ENCODE measurements around the gene CLDN20.
"Not testable (repeated sequence)": the region's sequence is repeated elsewhere in the genome, so short reads cannot be mapped to it uniquely, and the experiment has no call there.

CLDN20 gene

DNA sequence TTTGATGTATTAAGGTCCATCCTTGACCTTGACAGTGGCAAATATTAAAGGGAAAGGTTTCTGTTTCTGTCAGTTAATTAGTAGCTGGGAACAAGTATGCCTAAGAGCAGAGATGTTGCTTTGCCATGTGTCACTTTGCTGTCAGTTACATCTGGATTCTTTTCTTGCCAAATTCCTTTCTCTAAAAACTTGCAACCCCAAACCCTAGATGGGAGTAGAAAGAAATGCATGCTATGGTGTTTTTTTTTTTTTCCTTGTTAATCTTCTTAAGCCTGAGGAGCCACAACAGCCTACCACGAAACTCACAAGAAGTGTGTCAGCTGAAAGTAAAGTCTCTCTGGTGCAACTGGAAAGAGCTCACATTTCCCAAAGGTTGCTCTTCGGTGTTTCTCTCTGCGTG lies 18.0 kb upstream of the CLDN20 start:
- no peak for DNase-seq (ENCODE audit: low read depth)

DNA sequence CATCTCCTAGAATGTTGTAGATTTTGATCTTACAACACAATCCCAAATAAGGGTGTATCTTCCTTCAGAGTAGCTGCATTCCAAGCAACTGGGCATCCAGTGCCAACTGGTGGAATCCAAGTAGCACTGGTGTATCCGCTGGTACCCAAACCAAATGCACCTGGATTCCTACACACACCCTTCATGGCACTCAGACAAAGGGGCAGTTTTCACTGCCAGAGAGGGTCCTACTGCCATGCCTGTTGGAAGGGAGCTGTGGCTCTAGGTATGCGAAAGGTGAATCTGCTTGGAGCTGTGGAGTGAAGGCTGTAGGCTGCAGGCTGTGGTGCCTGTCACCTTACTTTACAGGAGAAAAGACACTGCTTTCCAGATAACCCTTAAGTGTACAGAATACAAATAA lies 17.0 kb upstream of the CLDN20 start:
- no peak for DNase-seq (ENCODE audit: low read depth)

DNA sequence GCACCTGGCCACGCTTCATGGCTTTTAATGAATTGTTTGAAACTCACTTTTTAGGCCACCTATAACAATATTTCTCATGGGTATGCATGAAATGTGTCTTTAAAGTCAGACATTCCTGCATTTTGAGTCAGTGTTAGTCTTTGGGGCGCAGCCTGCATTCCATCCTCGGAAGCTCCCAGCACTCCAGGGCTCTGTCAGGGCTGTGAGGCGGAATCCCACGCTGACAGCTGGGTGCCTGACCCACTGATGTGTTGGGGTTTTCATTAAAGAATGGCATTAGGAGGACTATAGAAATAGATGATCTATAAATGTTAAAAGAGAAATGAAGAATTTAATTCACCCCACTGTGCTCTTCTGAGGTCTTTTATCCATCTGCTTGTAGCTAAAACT lies 16.2 kb upstream of the CLDN20 start:
- DNase-seq (ENCODE audit: low read depth), result no peak

DNA sequence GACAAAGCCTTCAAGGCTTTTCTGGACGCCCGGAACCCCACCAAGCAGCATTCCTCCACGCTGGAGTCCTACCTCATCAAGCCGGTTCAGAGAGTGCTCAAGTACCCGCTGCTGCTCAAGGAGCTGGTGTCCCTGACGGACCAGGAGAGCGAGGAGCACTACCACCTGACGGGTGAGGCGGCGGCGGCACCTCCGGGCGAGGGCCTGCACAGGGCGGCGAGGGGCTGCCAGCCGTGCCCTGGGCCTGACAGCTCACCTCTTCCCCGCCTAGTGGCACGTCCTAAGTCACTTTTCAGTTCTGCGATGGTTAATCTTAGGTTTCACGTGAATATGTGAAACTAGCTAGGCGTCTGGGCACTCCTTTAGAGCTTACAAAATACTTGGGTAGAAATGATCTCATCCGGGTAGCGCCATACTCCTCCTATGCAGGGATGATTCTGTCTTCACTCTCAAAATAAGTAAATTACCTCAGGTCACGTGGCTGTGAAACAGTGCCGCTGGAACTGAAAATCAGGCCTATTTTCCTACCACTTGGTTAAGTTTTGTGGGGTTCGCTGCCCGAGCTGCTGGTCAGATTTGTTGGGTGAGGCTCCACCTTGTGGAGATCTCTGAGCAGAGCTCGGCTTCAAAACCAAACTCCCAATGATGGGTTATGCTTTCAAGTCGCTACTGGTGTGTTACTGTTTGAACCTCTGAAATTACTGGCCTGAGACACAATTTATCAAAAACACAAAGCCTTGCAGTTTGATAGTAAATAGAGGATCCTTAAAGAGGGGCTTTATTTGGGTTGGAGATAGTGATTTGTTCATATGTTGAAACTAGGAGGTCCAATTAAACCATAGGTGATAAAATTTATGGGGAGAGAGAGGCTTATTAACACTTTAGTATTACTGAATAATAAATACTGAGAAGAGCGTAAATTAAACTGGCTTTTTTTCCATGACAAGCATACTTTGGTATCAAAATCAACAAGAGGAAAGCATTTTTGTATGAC lies 15.5 kb upstream of the CLDN20 start:
- DNase-seq (ENCODE audit: low read depth), result no peak

DNA sequence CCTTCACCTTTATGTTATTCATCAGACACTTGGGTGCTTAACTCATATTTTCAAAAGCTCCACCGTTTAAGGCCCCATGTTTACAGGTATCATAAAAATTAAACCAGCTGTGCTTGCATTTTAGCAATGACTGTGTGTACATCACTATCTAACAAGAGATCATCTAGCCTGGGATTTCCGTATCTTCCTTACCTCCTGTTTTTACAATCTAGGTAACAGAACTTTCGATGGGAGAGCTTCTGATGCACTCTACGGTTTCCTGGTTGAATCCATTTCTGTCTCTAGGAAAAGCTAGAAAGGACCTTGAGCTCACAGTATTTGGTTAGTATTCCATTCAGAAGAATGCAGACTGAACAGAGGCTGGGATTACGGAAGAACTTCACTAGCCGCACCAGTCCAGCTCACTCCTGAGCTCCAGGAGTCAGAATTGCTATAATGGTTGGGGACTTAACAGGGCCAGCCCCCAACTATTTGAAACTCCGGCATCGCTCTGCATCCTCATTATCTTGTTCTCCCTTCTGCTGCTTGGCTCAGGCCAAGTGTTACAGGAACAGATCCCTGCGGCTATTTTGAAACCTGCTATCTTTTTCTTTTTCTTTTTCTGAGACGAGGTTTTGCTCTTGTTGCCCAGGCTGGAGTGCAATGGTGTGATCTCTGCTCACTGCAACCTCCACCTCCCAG lies 13.0 kb upstream of the CLDN20 start:
- no peak for DNase-seq (ENCODE audit: low read depth)

DNA sequence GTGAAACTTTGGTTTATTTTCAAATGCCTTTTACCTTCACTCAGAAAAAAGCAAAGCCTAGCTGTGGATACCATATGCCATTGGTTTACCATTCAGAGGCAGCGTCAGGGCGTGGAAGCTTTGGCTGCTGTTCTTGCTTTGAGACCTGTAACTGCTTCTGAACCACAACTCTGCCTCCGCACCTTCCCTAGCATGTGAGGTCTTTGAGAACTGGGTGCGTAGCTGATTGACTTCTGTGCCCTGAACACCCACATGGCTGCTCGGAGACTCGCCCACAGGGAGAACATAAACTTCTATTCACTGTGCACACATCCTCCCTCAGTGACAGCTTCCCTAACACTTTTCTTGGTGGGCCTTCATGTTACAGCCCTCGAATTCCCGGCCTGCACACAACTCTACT lies 11.2 kb upstream of the CLDN20 start:
- no peak for DNase-seq (ENCODE audit: low read depth)

DNA sequence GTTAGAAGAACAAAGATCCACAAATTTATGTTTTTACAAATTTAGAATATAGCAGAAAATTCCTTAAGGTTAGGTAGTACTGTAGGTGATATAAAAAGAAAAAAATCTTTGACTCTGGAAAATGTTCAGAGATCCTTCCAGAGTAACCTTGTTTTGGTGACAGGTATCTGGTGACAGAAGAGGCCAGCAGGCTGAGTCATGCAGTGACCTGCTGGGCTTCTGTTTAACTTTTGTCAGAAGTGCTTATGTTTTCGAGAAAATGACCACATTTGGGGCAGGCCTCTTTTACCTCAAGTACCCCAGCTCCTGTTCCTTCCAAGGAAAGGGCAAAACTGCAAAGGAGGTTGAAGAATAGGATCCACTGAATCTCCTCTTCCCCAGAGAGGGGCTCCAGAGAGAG lies 10.5 kb upstream of the CLDN20 start:
- no peak for DNase-seq (ENCODE audit: low read depth)

DNA sequence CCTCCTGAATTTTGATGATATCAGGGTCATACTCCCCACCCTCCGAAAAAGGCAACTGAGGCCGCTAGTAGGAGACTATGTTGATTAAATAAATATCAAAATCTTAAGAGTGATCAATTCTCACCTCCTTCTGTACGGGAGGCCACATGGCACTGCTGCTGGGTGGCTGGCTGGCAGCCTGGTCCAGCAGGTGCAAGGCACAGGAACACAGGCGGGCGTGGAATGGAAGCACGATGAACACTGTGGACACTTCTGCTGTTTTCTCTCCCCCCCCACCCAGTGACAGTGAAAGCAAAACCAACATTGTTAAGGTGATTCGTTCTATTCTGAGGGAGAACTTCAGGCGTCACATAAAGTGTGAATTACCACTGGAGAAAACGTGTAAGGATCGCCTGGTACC lies 9.7 kb upstream of the CLDN20 start:
- DNase-seq (ENCODE audit: low read depth), result no peak

DNA sequence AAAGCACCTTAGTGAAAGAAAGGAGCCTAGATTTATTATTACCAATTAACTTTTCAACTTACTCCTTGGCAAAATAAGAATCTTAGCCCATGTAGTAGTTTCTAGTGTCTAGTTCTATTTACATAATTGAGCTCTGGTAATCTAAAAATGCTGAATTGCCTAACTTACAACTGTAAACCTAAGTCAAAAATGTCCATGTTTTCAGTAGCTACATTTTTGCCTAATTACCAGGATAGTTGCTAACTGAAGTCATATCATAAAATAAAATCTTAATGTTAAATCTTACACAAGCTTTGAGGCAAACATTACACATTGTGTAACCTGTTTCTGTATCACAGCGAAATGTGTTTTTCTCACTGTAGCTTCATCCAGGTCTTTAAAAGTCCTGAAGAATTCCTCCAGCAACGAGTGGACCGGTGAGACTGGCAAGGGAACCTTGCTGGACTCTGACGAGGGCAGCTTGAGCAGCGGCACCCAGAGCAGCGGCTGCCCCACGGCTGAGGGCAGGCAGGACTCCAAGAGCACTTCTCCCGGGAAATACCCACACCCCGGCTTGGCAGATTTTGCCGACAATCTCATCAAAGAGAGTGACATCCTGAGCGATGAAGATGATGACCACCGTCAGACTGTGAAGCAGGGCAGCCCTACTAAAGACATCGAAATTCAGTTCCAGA lies 7.6 kb upstream of the CLDN20 start:
- DNase-seq (ENCODE audit: low read depth), result no peak

DNA sequence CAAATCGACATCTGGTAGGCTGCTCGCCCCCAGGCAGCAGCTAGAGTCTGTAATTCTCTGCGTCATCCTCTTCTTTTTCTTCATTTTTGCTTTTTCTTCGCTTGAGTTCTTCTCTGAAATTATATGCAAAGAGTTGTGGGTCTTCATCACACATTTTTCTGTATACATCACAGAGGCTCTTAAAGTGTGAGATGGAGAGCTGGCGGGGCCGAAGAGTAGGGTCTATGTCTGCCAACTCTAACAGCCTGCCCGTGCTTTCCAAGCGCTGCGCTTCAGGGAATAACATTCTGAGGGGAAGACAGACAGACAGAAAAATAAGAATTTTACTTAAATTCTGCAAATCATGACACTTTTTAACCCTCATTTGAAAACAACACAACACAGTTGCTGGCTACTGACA lies 6.0 kb upstream of the CLDN20 start:
- DNase-seq (ENCODE audit: low read depth), result no peak

DNA sequence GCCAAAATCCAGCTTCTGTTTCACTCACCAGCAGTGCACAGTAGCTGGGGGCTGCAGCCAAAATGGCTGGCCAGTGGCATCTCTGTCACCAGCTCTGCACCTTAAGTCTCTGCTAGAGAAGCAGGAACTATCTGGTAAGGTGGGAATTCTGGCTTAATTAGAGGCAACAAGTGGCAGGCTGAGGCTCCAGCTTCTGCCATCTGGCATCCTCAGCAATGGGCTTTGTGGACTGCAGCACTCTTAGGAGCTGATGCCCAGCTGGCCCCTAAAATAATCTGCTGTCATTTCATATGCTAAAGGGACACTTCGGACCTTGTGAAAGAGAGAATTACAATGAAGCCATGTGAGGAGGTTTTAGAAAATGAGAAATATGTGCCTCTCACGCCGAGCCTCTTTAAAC lies 4.6 kb upstream of the CLDN20 start:
- no peak for DNase-seq (ENCODE audit: low read depth)

DNA sequence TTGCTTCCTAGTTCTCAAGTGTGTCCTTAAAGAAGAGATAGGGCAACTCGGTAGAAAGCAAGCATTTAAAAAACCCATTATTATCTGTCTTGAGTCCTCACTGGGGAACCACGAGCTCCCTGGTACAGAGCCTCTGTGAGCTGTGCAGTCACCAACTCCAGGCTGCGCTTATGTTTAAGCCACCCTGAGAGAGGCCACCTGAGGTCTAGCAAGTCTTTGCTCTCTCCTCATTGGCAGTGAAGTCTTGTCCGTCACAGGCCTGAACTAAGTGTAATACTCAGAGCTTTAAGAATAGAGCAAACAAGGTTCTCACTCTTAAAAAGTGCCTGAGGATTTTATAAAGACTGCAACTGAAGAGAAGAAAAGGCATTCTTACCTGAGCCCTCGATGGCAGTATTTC lies 3.9 kb upstream of the CLDN20 start:
- DNase-seq (ENCODE audit: low read depth), result no peak

DNA sequence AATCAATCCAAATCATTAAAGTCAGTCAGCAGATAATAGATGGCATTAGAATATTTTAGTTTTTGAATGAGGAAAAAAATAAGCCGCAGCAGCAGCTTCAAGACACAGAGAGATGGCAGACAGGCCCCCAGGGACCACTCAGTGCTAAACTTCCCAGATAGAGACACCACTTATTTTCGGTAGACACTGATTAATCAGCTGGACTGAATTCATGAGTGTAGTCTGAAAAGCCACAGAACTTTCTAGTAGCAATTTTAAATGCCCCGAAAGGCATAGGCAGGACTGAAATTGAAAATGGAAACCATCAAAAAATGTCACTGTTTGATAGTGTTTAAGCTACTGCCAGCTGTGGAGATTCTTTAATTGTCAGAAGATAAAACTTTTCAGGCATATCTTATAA lies 3.1 kb upstream of the CLDN20 start:
- no peak for DNase-seq (ENCODE audit: low read depth)

DNA sequence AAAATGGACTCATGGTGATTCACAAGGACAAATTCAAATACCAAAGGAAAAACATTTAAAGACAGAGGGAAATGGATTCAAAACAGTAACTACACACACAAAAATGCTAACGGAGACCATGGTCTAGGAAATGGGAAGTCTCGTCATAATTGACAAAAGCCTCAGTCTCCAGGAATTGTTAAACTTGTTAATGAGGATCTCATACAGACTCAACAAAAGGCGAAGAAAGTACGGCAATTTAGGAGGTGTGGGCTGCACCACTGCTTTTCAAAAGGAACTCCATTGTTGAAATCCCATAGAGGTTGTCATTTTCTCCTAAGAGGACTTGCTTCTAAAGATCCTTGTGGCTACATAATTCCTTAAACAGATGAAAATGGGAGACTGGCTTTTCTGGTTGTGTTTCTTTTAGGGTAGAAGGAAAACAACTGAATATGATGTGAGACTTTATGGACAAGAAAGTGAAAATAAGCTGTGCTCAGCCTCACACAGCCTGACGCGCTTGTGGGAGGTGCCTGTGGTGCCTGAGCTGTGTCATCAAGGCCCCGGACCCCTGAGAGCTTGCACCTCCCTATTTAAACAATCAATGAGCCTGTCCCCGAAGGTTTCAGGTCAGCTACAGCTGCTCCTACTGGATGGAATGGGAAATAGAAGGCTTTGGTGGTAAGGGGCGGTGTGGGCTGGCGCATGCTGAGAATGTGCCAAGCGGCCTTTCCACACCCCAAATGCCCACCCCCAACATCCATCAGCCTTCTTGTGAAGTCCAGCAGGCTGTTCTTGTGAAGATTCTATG lies 2.5 kb upstream of the CLDN20 start:
- DNase-seq (ENCODE audit: low read depth), result no peak

DNA sequence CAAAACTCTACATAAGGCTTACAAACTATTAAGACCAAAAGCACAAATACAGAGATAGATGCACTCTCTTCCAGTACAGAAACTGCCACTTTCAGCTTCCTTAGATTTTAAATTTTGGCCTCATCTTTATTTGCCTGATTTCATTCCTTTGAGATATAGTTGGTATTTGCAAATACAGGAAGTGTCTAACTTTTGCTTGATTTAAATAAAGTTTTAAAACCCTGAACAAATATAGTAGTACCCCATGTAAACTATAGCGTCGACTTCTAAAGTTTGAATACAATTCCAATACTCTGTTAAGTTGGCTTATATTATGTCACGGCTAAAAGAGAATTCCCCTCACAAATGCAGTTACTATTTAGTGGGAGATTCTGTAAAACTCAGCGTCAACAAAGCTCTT lies 1.2 kb upstream of the CLDN20 start:
- no peak for DNase-seq (ENCODE audit: low read depth)

DNA sequence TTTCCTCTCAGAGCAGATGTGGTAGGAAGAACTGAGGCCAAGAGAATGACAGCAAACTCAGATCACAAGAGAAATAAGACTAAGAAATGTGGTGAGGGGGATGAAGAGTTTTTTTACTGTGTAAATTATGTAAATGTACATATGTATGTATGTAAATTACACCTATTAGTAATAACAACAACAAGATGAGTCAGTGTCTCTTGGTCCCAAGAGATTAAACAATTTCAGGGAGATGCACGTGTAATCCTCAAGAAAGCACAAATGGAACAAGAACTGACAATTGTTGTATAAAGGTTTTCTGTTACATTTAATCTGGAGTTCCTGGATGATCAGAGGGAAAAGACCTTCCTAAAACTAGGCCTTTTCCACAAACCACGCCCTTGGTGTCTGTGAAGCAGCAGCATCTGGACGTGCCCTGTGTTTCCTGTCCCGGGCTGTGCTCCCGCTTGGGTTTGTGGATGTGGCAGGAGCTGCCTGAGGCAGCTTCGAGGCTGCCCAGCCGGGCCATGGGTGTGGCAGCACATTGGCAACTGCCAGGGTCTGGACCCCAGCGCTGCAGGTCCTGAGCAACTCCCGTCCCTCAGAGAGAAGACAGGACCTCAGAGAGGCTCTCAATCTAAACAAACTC lies 994 bp downstream of the CLDN20 start:
- no peak for DNase-seq (ENCODE audit: low read depth)

DNA sequence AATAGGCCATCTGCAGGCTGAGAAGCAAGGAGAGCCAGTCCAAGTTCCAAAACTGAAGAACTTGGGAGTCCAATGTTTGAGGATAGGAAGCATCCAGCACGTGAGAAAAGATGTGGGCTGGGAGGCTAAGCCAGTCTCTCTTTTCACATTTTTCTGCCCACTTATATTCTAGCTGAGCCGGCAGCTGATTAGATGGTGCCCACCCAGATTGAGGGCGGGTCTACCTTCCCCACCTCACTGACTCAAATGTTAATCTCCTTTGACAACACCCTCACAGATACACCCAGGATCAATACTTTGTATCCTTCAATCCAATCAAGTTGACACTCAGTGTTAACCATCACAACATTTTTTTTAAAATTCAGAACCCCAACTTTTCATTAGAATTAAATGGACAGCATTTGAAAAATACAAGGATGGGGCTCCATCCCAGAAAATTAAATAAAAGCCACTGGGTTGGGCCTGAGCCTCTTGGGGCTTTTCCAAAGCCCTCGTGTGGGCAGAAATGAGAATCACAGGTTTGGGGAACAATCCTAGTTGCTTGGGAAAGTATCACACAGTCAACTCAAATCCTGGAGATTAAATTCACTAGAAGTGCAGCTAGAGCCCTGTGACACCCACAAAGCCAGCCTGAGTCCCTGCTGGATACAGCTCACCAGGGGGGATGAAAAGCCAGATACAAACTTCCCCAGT lies 2.2 kb downstream of the CLDN20 start:
- DNase-seq (ENCODE audit: low read depth), result no peak

DNA sequence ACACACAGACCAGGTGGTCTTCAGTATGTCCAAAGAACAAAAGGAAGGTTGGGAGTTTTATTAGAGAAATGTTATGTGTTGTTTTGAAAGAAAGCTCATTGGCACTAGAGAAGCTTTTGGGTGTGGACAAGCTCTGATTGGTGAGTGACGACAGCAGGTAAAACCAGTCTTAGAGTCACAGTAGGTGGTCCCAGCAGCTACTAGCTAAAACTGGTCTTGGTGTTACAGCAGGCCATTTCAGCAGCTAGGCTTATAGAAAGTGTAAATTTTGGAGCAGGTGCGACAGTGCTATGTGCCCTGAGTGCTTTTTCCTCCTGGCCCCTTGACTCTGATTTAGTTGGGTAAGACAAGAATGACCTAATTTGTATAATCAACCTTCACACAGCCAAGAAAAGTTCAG lies 3.6 kb downstream of the CLDN20 start:
- no peak for DNase-seq (ENCODE audit: low read depth)

DNA sequence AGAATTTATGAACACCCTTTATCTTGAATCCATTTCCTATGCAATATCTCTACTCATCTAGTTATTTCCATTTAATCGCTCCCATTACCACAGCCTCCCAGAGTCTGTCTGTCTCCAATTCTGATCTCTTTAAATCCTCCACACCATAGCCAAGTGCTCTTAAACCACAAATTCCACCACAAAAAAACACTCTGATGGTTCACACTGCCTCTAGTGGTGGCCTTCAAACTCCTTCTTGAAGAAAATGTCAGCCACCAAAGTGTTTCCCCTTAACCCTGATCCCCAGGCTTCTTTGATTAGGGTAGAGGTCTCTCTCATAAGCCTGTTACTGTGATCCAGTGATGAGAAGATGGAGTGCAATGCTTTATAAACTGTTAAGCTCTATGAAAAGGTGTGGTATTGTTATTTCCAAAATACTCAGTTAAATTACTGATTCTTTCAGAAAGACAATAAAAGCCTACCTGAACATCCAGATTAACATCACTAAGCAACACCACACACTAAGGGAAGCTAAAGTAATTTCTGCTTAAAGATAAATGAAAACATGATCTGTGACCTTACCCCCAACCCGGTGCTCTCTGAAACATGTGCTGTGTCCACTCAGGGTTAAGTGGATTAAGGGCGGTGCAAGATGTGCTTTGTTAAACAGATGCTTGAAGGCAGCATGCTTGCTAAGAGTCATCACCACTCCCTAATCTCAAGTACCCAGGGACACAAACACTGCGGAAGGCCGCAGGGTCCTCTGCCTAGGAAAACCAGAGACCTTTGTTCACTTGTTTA lies 4.5 kb downstream of the CLDN20 start:
- not testable (repeated sequence) for DNase-seq (ENCODE audit: low read depth)

DNA sequence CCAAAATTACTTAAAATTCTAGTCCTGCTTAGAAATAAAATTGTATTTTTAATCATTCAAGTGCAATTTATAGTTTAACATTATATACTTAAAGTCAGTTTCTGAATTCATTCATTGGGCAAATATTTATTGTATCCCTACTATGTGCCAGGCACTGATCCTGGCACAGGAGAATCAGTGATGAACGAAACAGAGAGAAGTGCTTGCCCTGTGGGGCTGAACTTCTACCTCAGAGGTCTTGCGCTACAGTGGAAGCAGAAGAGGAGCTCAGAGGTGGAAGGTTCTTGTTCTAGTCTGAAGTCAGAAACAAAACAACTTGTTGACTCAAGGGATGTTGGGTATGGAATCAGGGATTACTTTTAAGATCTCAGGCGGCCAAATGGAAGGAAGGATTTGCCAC lies 6.0 kb downstream of the CLDN20 start:
- DNase-seq (ENCODE audit: low read depth), result no peak
